ENCODE results near the gene TRIM44.

DNA sequence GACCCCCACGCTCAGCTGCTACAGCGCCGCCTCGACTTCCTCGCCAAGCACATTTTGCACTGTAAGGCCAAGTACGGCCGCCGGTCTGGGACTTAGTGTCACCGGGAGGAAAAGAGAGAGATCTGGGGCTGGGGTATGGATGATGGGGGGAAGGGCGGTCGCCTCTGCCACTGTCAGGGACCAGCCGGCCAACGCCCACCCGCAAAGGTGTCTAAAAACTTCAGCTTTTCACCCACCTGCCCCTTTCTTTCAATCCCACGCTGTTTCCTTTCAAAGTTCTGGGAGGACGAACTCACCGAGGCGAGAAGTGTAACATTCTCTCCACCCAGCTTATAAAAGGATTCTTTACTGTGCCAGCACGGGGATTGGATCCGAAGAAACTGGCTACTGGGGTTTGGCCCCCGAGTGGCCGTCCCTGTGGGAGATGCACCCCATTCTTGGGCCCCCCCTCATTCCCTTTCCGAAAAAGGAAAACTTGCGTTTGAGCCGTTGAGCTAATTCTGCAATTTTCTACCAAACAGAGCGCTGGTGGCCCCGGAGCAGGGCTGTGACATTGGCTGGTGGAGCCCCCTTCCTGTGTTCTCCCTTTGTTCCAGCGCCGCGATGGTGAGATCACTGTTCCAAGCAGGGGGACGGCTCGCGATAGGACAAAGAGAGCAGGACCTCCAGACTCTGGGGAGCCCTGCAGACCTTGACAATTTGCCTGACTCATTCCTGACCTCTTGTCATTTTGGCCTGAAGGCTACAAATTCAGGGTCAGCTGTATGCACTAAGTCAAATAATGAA is 42.5 kb upstream of the TRIM44 start:
- TF ChIP-seq SPI1 (IDR thresholded peaks at IDR 0.05; ENCODE audit: low read depth, low read length) (no peak), POLR2AphosphoS5 (IDR thresholded peaks at IDR 0.05; ENCODE audit: low read depth, low read length) (no peak), POLR2A (IDR thresholded peaks at IDR 0.05; ENCODE audit: low read depth, low read length) (no peak), TAF1 (IDR thresholded peaks at IDR 0.05; ENCODE audit: low read depth, low read length) (no peak), POU2F2 (IDR thresholded peaks at IDR 0.05; ENCODE audit: low read depth, low read length) (no peak)

Data from GM12891 (cell line).